Loucy (cell line): ENCODE data around the gene CNNM3.

Experiments used
- H2AFZ ChIP-seq: fragments of 200-600 bp; sonication (generic); 2 replicates; pipeline ENCODE4 v1.6.0; 2016; ENCODE audit warnings: antibody characterized with exemption, mild to moderate bottlenecking, low read length, moderate library complexity
- H3F3A ChIP-seq: fragments of 200-600 bp; 2 replicates; pipeline ENCODE4 v1.6.0; 2016; ENCODE audit warnings: antibody characterized with exemption, low read depth, mild to moderate bottlenecking
- H3K27me3 ChIP-seq: fragments of 200-600 bp; sonication (generic); 2 replicates; pipeline ENCODE4 v1.6.1; 2014; ENCODE audit warnings: low read length, mild to moderate bottlenecking; ENCODE audit not compliant: insufficient read depth, poor library complexity, severe bottlenecking
- H3K36me3 ChIP-seq: fragments of 200-600 bp; sonication (generic); 2 replicates; pipeline ENCODE4 v1.6.1; 2016; ENCODE audit warnings: low read length; ENCODE audit not compliant: insufficient read depth
- H3K4me1 ChIP-seq: fragments of 200-600 bp; sonication (generic); 2 replicates; pipeline ENCODE4 v1.5.1; 2014; ENCODE audit warnings: low read length, mild to moderate bottlenecking; ENCODE audit not compliant: insufficient read depth, poor library complexity, severe bottlenecking
- H3K4me2 ChIP-seq: fragments of 200-600 bp; sonication (generic); 2 replicates; pipeline ENCODE4 v1.6.0; 2014; ENCODE audit warnings: antibody characterized with exemption, low read length, low read depth, mild to moderate bottlenecking; ENCODE audit not compliant: poor library complexity, severe bottlenecking
- H3K4me3 ChIP-seq: fragments of 200-600 bp; sonication (generic); 2 replicates; pipeline ENCODE4 v1.5.1; 2014; ENCODE audit warnings: low read length, mild to moderate bottlenecking, mixed read lengths; ENCODE audit not compliant: poor library complexity, severe bottlenecking
- H3K79me2 ChIP-seq: fragments of 200-600 bp; sonication (generic); 2 replicates; pipeline ENCODE4 v1.6.1; 2014; ENCODE audit warnings: low read length; ENCODE audit not compliant: insufficient read depth
- H3K9ac ChIP-seq: fragments of 200-600 bp; sonication (generic); 2 replicates; pipeline ENCODE4 v1.6.0; 2014; ENCODE audit warnings: mild to moderate bottlenecking, low read depth, low read length, moderate library complexity; ENCODE audit not compliant: poor library complexity, severe bottlenecking
- H3K9me2 ChIP-seq: fragments of 200-600 bp; sonication (generic); replicated peaks from 2 replicates; pipeline ENCODE4 v1.6.1; 2016; ENCODE audit warnings: low read depth, low read length, mixed read lengths
- H3K9me3 ChIP-seq: fragments of 200-600 bp; sonication (generic); 2 replicates; pipeline ENCODE4 v1.6.1; 2014; ENCODE audit warnings: mild to moderate bottlenecking, antibody characterized with exemption, low read length, low read depth; ENCODE audit not compliant: insufficient read depth
- H4K20me1 ChIP-seq: fragments of 200-600 bp; sonication (generic); 2 replicates; pipeline ENCODE4 v1.6.0; 2014; ENCODE audit warnings: antibody characterized with exemption, low read length, mild to moderate bottlenecking; ENCODE audit not compliant: insufficient read depth, poor library complexity, severe bottlenecking
- EZH2phosphoT487 ChIP-seq: fragments of 200-600 bp; IDR thresholded peaks from 2 replicates; pipeline ENCODE4 v1.6.1; 2018; ENCODE audit warnings: antibody characterized with exemption, mild to moderate bottlenecking, moderate library complexity, borderline replicate concordance
- TF ChIP-seq, protein P1 (sequence below): fragments of 200-600 bp; sonication (generic); conservative IDR thresholded peaks from 2 replicates; pipeline ENCODE4 v1.5.1; 2014; ENCODE audit warnings: mild to moderate bottlenecking, antibody characterized with exemption, low read length

CNNM3 gene

GRCh38 chr2:96880891-96881273 is 64.8 kb downstream of the CNNM3 start:
- Histone ChIP-seq H2AFZ (no peak overlapping the region), H3K9ac (no peak overlapping the region), H3K36me3 (no peaks in the 10 kb centered on the region), H3K9me2 (no peaks in the 10 kb centered on the region), H3K4me2 (no peak overlapping the region), H3K79me2 (no peaks in the 10 kb centered on the region), H3F3A (no peaks in the 10 kb centered on the region), H3K9me3 (no peaks in the 10 kb centered on the region), H4K20me1 (no peaks in the 10 kb centered on the region), H3K27me3 (no peaks in the 10 kb centered on the region), H3K4me3 (no peak overlapping the region), H3K4me1 (peaks cover 11% of the 10 kb centered on the region)
- no peak for TF ChIP-seq EZH2phosphoT487
- TF ChIP-seq, protein P1, sequence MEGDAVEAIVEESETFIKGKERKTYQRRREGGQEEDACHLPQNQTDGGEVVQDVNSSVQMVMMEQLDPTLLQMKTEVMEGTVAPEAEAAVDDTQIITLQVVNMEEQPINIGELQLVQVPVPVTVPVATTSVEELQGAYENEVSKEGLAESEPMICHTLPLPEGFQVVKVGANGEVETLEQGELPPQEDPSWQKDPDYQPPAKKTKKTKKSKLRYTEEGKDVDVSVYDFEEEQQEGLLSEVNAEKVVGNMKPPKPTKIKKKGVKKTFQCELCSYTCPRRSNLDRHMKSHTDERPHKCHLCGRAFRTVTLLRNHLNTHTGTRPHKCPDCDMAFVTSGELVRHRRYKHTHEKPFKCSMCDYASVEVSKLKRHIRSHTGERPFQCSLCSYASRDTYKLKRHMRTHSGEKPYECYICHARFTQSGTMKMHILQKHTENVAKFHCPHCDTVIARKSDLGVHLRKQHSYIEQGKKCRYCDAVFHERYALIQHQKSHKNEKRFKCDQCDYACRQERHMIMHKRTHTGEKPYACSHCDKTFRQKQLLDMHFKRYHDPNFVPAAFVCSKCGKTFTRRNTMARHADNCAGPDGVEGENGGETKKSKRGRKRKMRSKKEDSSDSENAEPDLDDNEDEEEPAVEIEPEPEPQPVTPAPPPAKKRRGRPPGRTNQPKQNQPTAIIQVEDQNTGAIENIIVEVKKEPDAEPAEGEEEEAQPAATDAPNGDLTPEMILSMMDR = no peak

- H3F3A ChIP-seq = no peaks in the 10 kb centered on the region
- H3K9ac ChIP-seq = no peak overlapping the region
- peaks cover 4% of the 10 kb centered on the region for H3K4me1 ChIP-seq
- no peak overlapping the region for H3K4me3 ChIP-seq
- no peaks in the 10 kb centered on the region for H3K27me3 ChIP-seq
- H3K79me2 ChIP-seq = no peaks in the 10 kb centered on the region
- no peaks in the 10 kb centered on the region for H3K9me2 ChIP-seq
- TF ChIP-seq, protein P1 = no peak
- TF ChIP-seq EZH2phosphoT487 = no peak
- no peaks in the 10 kb centered on the region for H3K36me3 ChIP-seq
- H3K4me2 ChIP-seq = no peak overlapping the region
- no peaks in the 10 kb centered on the region for H3K9me3 ChIP-seq
- no peak overlapping the region for H2AFZ ChIP-seq
- no peaks in the 10 kb centered on the region for H4K20me1 ChIP-seq
Observed at GRCh38 chr2:96881349-96882195, 65.5 kb downstream of the CNNM3 start.

GRCh38 chr2:96882230-96882629 is 66.2 kb downstream of the CNNM3 start:
- H2AFZ ChIP-seq = no peak overlapping the region
- no peaks in the 10 kb centered on the region for H3K79me2 ChIP-seq
- H3K9me2 ChIP-seq = no peaks in the 10 kb centered on the region
- no peaks in the 10 kb centered on the region for H3K27me3 ChIP-seq
- H3K4me3 ChIP-seq = no peak overlapping the region
- H4K20me1 ChIP-seq = no peaks in the 10 kb centered on the region
- no peaks in the 10 kb centered on the region for H3K4me1 ChIP-seq
- no peaks in the 10 kb centered on the region for H3F3A ChIP-seq
- no peak overlapping the region for H3K9ac ChIP-seq
- no peak overlapping the region for H3K4me2 ChIP-seq
- H3K36me3 ChIP-seq = no peaks in the 10 kb centered on the region
- no peaks in the 10 kb centered on the region for H3K9me3 ChIP-seq
- no peak for TF ChIP-seq EZH2phosphoT487
- TF ChIP-seq, protein P1 = no peak
